ENCODE data around the gene HOXB4.

The HOXB4 gene

DNA sequence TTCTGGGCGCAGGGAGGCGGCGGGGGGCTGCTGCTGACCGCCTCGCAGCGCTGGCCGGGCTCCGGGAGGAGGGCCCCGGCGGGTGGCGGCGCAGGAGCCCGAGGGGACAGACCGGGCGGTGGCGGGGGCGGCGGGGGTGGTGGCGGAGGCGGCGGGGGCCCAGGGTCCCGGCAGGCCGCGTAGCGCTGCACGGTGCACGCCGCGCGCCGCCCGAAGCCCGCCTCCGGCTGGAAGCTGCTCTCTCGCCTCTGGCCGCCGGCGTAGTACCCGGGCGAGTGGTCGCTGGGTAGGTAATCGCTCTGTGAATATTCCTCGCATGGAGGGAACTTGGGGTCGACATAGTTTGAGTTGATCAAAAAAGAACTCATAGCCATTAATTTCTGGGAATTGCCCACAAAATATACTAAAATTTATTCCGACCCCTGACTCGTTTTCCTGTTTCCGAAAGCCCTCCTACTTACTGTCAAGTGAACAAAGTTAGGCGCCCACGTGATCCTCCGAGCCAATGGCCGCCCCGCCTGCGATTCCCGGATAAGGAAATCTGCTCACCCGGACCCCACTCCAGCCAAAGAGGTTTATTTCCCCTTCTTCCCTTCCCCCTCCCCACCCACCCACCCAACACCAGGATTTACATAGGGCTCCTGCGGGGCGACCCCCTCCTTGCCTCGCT lies at the start of gene HOXB4:
Gene HOXB4 (minus strand): TSS at position 405 of the 670 bp plus-strand sequence. CDS start 31 bp downstream, at position 374.
- no peak for TF ChIP-seq CTCF (conservative IDR thresholded peaks at IDR 0.05; ENCODE audit: low read depth, low read length)
- no peak for DNase-seq (ENCODE audit: low read depth)
- H3K4me3 ChIP-seq (ENCODE audit: low read length), result no peak within 1 kb of the TSS

DNA sequence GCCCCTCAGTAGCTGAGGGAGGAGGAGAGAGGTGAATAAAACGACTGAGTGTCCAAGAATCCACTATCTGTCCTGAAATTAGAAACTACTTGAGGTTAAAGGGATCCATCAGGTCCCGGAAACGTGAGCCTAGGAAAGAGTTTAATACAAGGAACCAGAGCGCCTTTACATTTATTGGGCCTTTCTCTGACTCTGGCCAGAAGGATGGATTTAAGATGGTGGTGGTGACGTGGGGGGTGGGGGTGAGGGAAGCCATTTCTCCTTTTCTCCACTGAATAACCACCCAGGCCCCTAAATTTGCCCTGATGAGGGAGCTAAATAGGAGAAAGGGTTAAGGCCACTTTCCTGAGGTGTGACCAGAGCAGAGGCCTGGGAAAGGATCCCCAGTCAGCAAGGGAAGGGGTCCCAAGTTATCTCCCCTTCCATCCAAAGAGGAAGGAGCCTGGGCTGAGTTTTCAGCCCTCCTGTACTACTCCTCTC lies 49.0 kb upstream of the HOXB4 start:
- H3K4me3 ChIP-seq (ENCODE audit: low read length), result no peak overlapping the region
- TF ChIP-seq CTCF (conservative IDR thresholded peaks at IDR 0.05; ENCODE audit: low read depth, low read length), result no peak
- no peak for DNase-seq (ENCODE audit: low read depth)

GRCh38 chr17:48626245-48627117 lies 48.3 kb upstream of the HOXB4 start, which contains the start of gene HOXB9:
HOXB9 (minus strand) TSS chr17:48626358; CDS start chr17:48626269, 89 bp downstream.
- no peak for TF ChIP-seq CTCF (conservative IDR thresholded peaks at IDR 0.05; ENCODE audit: low read depth, low read length)
- no peak within 1 kb of the TSS for H3K4me3 ChIP-seq (ENCODE audit: low read length)
- DNase-seq (ENCODE audit: low read depth), result no peak

- DNase-seq (ENCODE audit: low read depth), result no peak
Observed at GRCh38 chr17:48625495-48626244, 47.5 kb upstream of the HOXB4 start.

GRCh38 chr17:48624544-48625494 lies 46.7 kb upstream of the HOXB4 start:
- no peak for TF ChIP-seq CTCF (conservative IDR thresholded peaks at IDR 0.05; ENCODE audit: low read depth, low read length)
- no peak for DNase-seq (ENCODE audit: low read depth)
- no peak overlapping the region for H3K4me3 ChIP-seq (ENCODE audit: low read length)

More at GRCh38 chr17:48625495-48626244, 47.5 kb upstream of the HOXB4 start:
- no peak for TF ChIP-seq CTCF (conservative IDR thresholded peaks at IDR 0.05; ENCODE audit: low read depth, low read length)
- no peak overlapping the region for H3K4me3 ChIP-seq (ENCODE audit: low read length)

- H3K4me3 ChIP-seq (ENCODE audit: low read length), result no peak overlapping the region
- no peak for DNase-seq (ENCODE audit: low read depth)
- TF ChIP-seq CTCF (conservative IDR thresholded peaks at IDR 0.05; ENCODE audit: low read depth, low read length), result no peak
Observed at GRCh38 chr17:48624118-48624517, 46.0 kb upstream of the HOXB4 start.

Data from retinal pigment epithelial cell (primary cell).